GM23338 (cell line): ENCODE data around the gene GRIN3B. TPM values are rescaled to one million over a fixed set of nuclear protein-coding genes. Genes with fewer than 3 reads are reported as not detected.

Experiments used
- ATAC-seq: fragments of 200-7000 bp; cut with Tn5 transposase; 3 replicates; pipeline ENCODE4 v1.9.1; 2020
- DNase-seq: peaks from one replicate; pipeline ENCODE4 v3.0.0-alpha.2; 2015; ENCODE audit warnings: low spot score
- H2AFZ ChIP-seq: fragments of 200-600 bp; sonication (generic); 2 replicates; pipeline ENCODE4 v1.8.0; 2016; ENCODE audit warnings: antibody characterized with exemption, mild to moderate bottlenecking, moderate library complexity
- H3F3A ChIP-seq: fragments of 200-600 bp; sonication (generic); replicated peaks from 2 replicates; pipeline ENCODE4 v1.8.0; 2017; ENCODE audit warnings: antibody characterized with exemption, mixed run types, low read depth
- H3K27ac ChIP-seq: fragments of 200-600 bp; sonication (generic); 2 replicates; pipeline ENCODE4 v1.6.1; 2016; ENCODE audit warnings: low read depth
- H3K27me3 ChIP-seq: fragments of 200-600 bp; sonication (generic); 2 replicates; pipeline ENCODE4 v1.8.0; 2016; ENCODE audit warnings: mild to moderate bottlenecking, mixed run types, moderate library complexity; ENCODE audit not compliant: insufficient read depth
- H3K36me3 ChIP-seq: fragments of 200-600 bp; sonication (generic); 2 replicates; pipeline ENCODE4 v1.8.0; 2016; ENCODE audit warnings: mild to moderate bottlenecking; ENCODE audit not compliant: insufficient read depth
- H3K4me1 ChIP-seq: fragments of 200-600 bp; sonication (generic); 2 replicates; pipeline ENCODE4 v1.8.0; 2016; ENCODE audit warnings: mild to moderate bottlenecking, moderate library complexity; ENCODE audit not compliant: insufficient read depth
- H3K4me2 ChIP-seq: fragments of 200-600 bp; sonication (generic); 2 replicates; pipeline ENCODE4 v1.7.1; 2017; ENCODE audit warnings: mixed run types
- H3K4me3 ChIP-seq: fragments of 200-600 bp; sonication (generic); 2 replicates; pipeline ENCODE4 v1.6.1; 2016; ENCODE audit warnings: mixed run types
- H3K79me2 ChIP-seq: fragments of 200-600 bp; sonication (generic); replicated peaks from 2 replicates; pipeline ENCODE4 v1.8.0; 2017; ENCODE audit warnings: mild to moderate bottlenecking; ENCODE audit not compliant: insufficient read depth
- H3K9me2 ChIP-seq: fragments of 200-600 bp; sonication (generic); 2 replicates; pipeline ENCODE4 v1.8.0; 2017; ENCODE audit not compliant: insufficient read depth
- H4K20me1 ChIP-seq: fragments of 200-600 bp; sonication (generic); replicated peaks from 2 replicates; pipeline ENCODE4 v1.8.0; 2017; ENCODE audit warnings: mild to moderate bottlenecking; ENCODE audit not compliant: insufficient read depth
- H3K27ac Mint-ChIP-seq: 2 replicates; pipeline ENCODE4 v1.8.0; 2020; ENCODE audit warnings: inconsistent platforms, mild to moderate bottlenecking, moderate library complexity, mixed read lengths
- H3K27me3 Mint-ChIP-seq: 3 replicates; pipeline ENCODE4 v1.8.0; 2022; ENCODE audit warnings: low read depth, mild to moderate bottlenecking, moderate library complexity, mixed read lengths, inconsistent platforms; ENCODE audit not compliant: insufficient read depth, poor library complexity
- H3K36me3 Mint-ChIP-seq: 3 replicates; pipeline ENCODE4 v1.8.0; 2021; ENCODE audit warnings: low read depth, mild to moderate bottlenecking, inconsistent platforms, moderate library complexity, mixed read lengths
- H3K4me1 Mint-ChIP-seq: 3 replicates; pipeline ENCODE4 v1.8.0; 2020; ENCODE audit warnings: mild to moderate bottlenecking, inconsistent platforms, mixed read lengths
- H3K4me3 Mint-ChIP-seq: 3 replicates; pipeline ENCODE4 v1.8.0; 2021; ENCODE audit warnings: moderate library complexity, mild to moderate bottlenecking, inconsistent platforms, mixed read lengths
- H3K9me3 Mint-ChIP-seq: 3 replicates; pipeline ENCODE4 v1.8.0; 2020; ENCODE audit warnings: moderate library complexity, mild to moderate bottlenecking, inconsistent platforms, mixed read lengths
- CREB1 ChIP-seq: fragments of 250-450 bp; sonication (Bioruptor Pico); IDR thresholded peaks from 2 replicates; pipeline ENCODE4 v1.5.0; 2020; ENCODE audit warnings: low read depth, mild to moderate bottlenecking, moderate library complexity
- CTCF ChIP-seq, 2 experiments: fragments of 200-600 bp in 1 of 2; sonication (generic) in 1 of 2; conservative IDR thresholded peaks; 2 replicates each; pipeline versions ENCODE4 v1.5.1 to v1.6.1; 2016 to 2017; ENCODE audit warnings: antibody characterized with exemption in 2 of 2, low read depth in 2 of 2, mild to moderate bottlenecking in 2 of 2, moderate library complexity in 1 of 2
- ETS1 ChIP-seq: IDR thresholded peaks from 2 replicates; pipeline ENCODE4 v1.6.1; 2016; ENCODE audit warnings: antibody characterized with exemption
- EZH2 ChIP-seq: fragments of 200-600 bp; sonication (generic); IDR thresholded peaks from one replicate; pipeline ENCODE4 v1.8.0; 2017; ENCODE audit warnings: antibody characterized with exemption, mild to moderate bottlenecking, low read depth; ENCODE audit not compliant: unreplicated experiment
- JUNB ChIP-seq: IDR thresholded peaks from one replicate; pipeline ENCODE4 v1.6.1; 2016; ENCODE audit warnings: antibody characterized with exemption; ENCODE audit not compliant: unreplicated experiment
- POLR2AphosphoS5 ChIP-seq: IDR thresholded peaks from 2 replicates; pipeline ENCODE4 v1.6.1; 2016; ENCODE audit warnings: antibody characterized with exemption, low read depth
- REST ChIP-seq: IDR thresholded peaks from one replicate; pipeline ENCODE4 v1.6.1; 2018; ENCODE audit warnings: antibody characterized with exemption; ENCODE audit not compliant: unreplicated experiment
- STAT1 ChIP-seq: IDR thresholded peaks from one replicate; pipeline ENCODE4 v1.6.1; 2016; ENCODE audit warnings: antibody characterized with exemption; ENCODE audit not compliant: unreplicated experiment
- ZNF114 ChIP-seq: fragments of 250-450 bp; sonication (Bioruptor Pico); IDR thresholded peaks from 2 replicates; pipeline ENCODE4 v1.5.0; 2020; ENCODE audit warnings: mild to moderate bottlenecking, moderate library complexity
- ZNF462 ChIP-seq: fragments of 250-450 bp; sonication (Bioruptor Pico); IDR thresholded peaks from 2 replicates; pipeline ENCODE4 v1.5.0; 2020; ENCODE audit warnings: mild to moderate bottlenecking, moderate library complexity
- polyA plus RNA-seq: library from polyadenylated mRNA; unstranded; fragments of >200 nt; fragmentation: Nextera tagmentation; extraction: Ambion mirVana; gene quantifications from 2 replicates; pipeline ENCODE4 v1.2.1, GENCODE V29; 2016
- total RNA-seq: library from RNA; depleted of rRNA; stranded (reverse); fragments of >200 nt; shearing (Covaris generic); gene quantifications from 2 replicates; pipeline ENCODE4 v1.2.3, GENCODE V29; 2014

The GRIN3B gene
- total and polyA plus RNA-seq, 2 experiments from 2014 or later: 0.11 to 2.8 TPM

GRCh38 chr19:1000591-1001537 lies 645 bp downstream of the GRIN3B start:
- no peaks in the 10 kb centered on the region for H3K79me2 ChIP-seq
- peak overlapping the region; percentile 78 for H3K4me2 ChIP-seq
- peaks cover 57% of the 10 kb centered on the region for H3K27me3 Mint-ChIP-seq
- no peaks in the 10 kb centered on the region for H3K36me3 ChIP-seq
- peak overlapping the region; percentile 59; the same call in 1 of the 2 replicates for H2AFZ ChIP-seq
- H4K20me1 ChIP-seq: no peaks in the 10 kb centered on the region
- peaks cover 3% of the 10 kb centered on the region; the same call in 1 of the 3 replicates for H3K9me3 Mint-ChIP-seq
- H3K4me1 Mint-ChIP-seq: peaks cover 3% of the 10 kb centered on the region; the same call in 2 of the 3 replicates
- no peak overlapping the region for H3K27ac ChIP-seq
- TF ChIP-seq REST: no peak
- no peak for TF ChIP-seq ETS1
- no peak for TF ChIP-seq EZH2
- TF ChIP-seq STAT1: no peak
- no peak for TF ChIP-seq POLR2AphosphoS5
- TF ChIP-seq JUNB: no peak
- no peak for TF ChIP-seq ZNF114 (CRISPR knock-in tag)
- no peak for TF ChIP-seq ZNF462 (CRISPR knock-in tag)
- no peak for TF ChIP-seq CREB1 (CRISPR knock-in tag)
- no peak for TF ChIP-seq CTCF (conservative IDR thresholded peaks at IDR 0.05; ENCODE audit: low read depth in 2 of 2)
- no peaks in the 10 kb centered on the region for H3K9me2 ChIP-seq
- peaks cover 6% of the 10 kb centered on the region; the same call in 1 of the 2 replicates for H3F3A ChIP-seq
- H3K36me3 Mint-ChIP-seq: no peaks in the 10 kb centered on the region
- peak; percentile 44 for DNase-seq
- H3K4me3 ChIP-seq: peak overlapping the region; percentile 54
- H3K27ac Mint-ChIP-seq: no peak overlapping the region
- ATAC-seq: peak; percentile 3
- H3K27me3 ChIP-seq: peaks cover 45% of the 10 kb centered on the region
- H3K4me1 ChIP-seq: no peaks in the 10 kb centered on the region; the same call in 1 of the 2 replicates
- peak overlapping the region; percentile 52 for H3K4me3 Mint-ChIP-seq
